SW 1271 (cell line): ENCODE data around the gene HOXD10.

Experiments used
- DNase-seq, 2 experiments: peaks; one replicate each; lab custom pipeline; 2025; lab: John Stamatoyannopoulos, UW

HOXD10 gene

DNA sequence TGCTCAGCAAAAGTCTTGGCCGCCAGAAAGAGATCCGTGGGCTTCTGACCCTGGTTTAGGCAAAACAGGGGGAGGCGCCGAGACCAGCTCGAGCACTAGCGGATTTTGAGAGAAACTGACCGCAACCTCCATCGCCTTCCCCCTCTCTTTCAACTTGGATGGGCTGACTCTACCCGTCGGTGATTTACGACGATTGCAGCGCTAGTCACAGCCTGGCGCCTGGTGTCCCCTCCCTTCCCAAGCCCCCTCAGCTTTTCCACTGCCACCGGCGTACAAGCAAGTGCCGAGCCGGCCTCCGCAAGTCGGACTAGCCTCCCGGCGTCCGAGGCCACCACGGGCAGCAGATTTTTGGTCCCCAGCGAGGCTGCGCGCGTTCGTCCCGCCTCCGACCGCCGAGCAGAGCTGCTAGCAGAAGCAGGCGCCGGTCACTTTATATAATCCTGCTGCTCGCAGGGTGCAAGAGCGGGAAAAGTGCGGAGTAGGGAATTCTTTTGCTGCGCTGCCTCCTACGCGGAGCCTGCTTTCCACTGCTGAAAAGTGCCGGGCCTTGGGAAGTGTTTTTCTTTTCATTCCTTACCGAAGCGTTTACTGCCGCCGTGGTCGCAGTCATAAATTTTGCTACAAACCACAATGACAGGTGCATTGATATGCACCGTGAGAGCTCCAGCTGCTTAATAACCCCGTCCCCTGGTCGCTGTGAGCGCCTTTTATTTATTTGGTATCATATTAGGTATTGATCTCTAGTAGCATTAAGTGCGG lies 48.2 kb downstream of the HOXD10 start:
- DNase-seq: no peak

GRCh38 chr2:176165370-176166050 lies 48.9 kb downstream of the HOXD10 start:
- DNase-seq: no peak

GRCh38 chr2:176166272-176166671 lies 49.7 kb downstream of the HOXD10 start:
- DNase-seq: no peak

GRCh38 chr2:176167398-176167797 lies 50.8 kb downstream of the HOXD10 start:
- no peak for DNase-seq

GRCh38 chr2:176169181-176169580 lies 52.6 kb downstream of the HOXD10 start:
- DNase-seq: no peak
